NCI-H2107 (cell line): ENCODE data around the gene CLSTN2.

Source experiments
- DNase-seq: peaks from one replicate; lab custom pipeline; 2025; lab: John Stamatoyannopoulos, UW

Gene CLSTN2

GRCh38 chr3:140341817-140342403, 406.9 kb downstream of the CLSTN2 start:
- no peak for DNase-seq

GRCh38 chr3:140342668-140343067, 407.7 kb downstream of the CLSTN2 start:
- peak; percentile 18 for DNase-seq

GRCh38 chr3:140343211-140344081, 408.5 kb downstream of the CLSTN2 start:
- DNase-seq, result no peak

- no peak for DNase-seq
Observed at GRCh38 chr3:140344082-140344454, 409.1 kb downstream of the CLSTN2 start.

- DNase-seq, result no peak
Observed at GRCh38 chr3:140344601-140345205, 409.7 kb downstream of the CLSTN2 start.

- no peak for DNase-seq
Observed at GRCh38 chr3:140347151-140347550, 412.2 kb downstream of the CLSTN2 start.

GRCh38 chr3:140349938-140350337, 415.0 kb downstream of the CLSTN2 start:
- DNase-seq, result no peak

GRCh38 chr3:140351466-140351865, 416.5 kb downstream of the CLSTN2 start:
- no peak for DNase-seq

- no peak for DNase-seq
Observed at GRCh38 chr3:140355481-140355880, 420.5 kb downstream of the CLSTN2 start.

- DNase-seq, result no peak
Observed at GRCh38 chr3:140358686-140359085, 423.7 kb downstream of the CLSTN2 start.

- DNase-seq, result no peak
Observed at GRCh38 chr3:140359233-140359995, 424.4 kb downstream of the CLSTN2 start.

GRCh38 chr3:140360332-140360731, 425.3 kb downstream of the CLSTN2 start:
- DNase-seq, result no peak

- no peak for DNase-seq
Observed at GRCh38 chr3:140363801-140364200, 428.8 kb downstream of the CLSTN2 start.

GRCh38 chr3:140365872-140366697, 431.1 kb downstream of the CLSTN2 start:
- no peak for DNase-seq

- no peak for DNase-seq
Observed at GRCh38 chr3:140368223-140368811, 433.3 kb downstream of the CLSTN2 start.

GRCh38 chr3:140370686-140371085, 435.7 kb downstream of the CLSTN2 start:
- DNase-seq, result no peak

- DNase-seq, result no peak
Observed at GRCh38 chr3:140373234-140373633, 438.2 kb downstream of the CLSTN2 start.

GRCh38 chr3:140375002-140375401, 440.0 kb downstream of the CLSTN2 start:
- DNase-seq, result no peak

GRCh38 chr3:140376136-140376889, 441.3 kb downstream of the CLSTN2 start:
- no peak for DNase-seq

GRCh38 chr3:140377644-140378043, 442.7 kb downstream of the CLSTN2 start:
- DNase-seq, result no peak
